IMR-90 (cell line): ENCODE data around the gene HEATR5A. TPM values are rescaled to one million over a fixed set of nuclear protein-coding genes. Genes with fewer than 3 reads are reported as not detected.

Source experiments
- ATAC-seq: fragments of 200-7000 bp; cut with Tn5 transposase; 2 replicates; pipeline ENCODE4 v1.9.1; 2020; ENCODE audit warnings: low read depth, mild to moderate bottlenecking, moderate library complexity
- BruUV-seq: library from RNA; stranded (reverse); fragments of 400-500 nt; replicated peaks from 2 replicates; lab custom pipeline; 2021; lab: Mats Ljungman, UMichigan
- CTCF ChIA-PET: fragments of 300-600 bp; formaldehyde crosslinking; extraction: SDS; loops from one replicate; lab custom pipeline; 2021; ENCODE audit warnings: antibody characterized with exemption; lab: Yijun Ruan, JAX
- POLR2A ChIA-PET: fragments of 300-600 bp; sonication (Branson Sonifier 250); formaldehyde crosslinking; loops from one replicate; lab custom pipeline; 2022; ENCODE audit warnings: antibody characterized with exemption; ENCODE audit not compliant: unreplicated experiment; lab: Charles Lee
- DNase-seq: peaks from one replicate; pipeline ENCODE4 v3.0.0; 2013
- H2AFZ ChIP-seq: replicated peaks from 2 replicates; pipeline ENCODE3; 2013; ENCODE audit warnings: low read length, mild to moderate bottlenecking; ENCODE audit not compliant: poor library complexity
- H2AK5ac ChIP-seq: 2 replicates; pipeline ENCODE4 v1.6.1; 2013; ENCODE audit warnings: low read depth, low read length, inconsistent platforms
- H2AK9ac ChIP-seq: replicated peaks from 2 replicates; pipeline ENCODE3; 2013; ENCODE audit warnings: mild to moderate bottlenecking, low read depth, low read length, moderate library complexity; ENCODE audit not compliant: poor library complexity
- H2BK120ac ChIP-seq: 2 replicates; pipeline ENCODE4 v1.6.1; 2013; ENCODE audit warnings: low read depth, low read length, inconsistent platforms
- H2BK15ac ChIP-seq: 3 replicates; pipeline ENCODE4 v1.6.1; 2013; ENCODE audit warnings: low read depth, low read length, inconsistent platforms
- H2BK20ac ChIP-seq: 2 replicates; pipeline ENCODE4 v1.6.1; 2013; ENCODE audit warnings: low read depth, mild to moderate bottlenecking, inconsistent platforms, low read length, moderate library complexity
- H2BK5ac ChIP-seq: 2 replicates; pipeline ENCODE4 v1.6.1; 2013; ENCODE audit warnings: mild to moderate bottlenecking, low read depth, low read length, inconsistent platforms; ENCODE audit not compliant: poor library complexity, severe bottlenecking
- H3K14ac ChIP-seq: replicated peaks from 2 replicates; pipeline ENCODE4 v1.6.1; 2013; ENCODE audit warnings: low read depth, low read length, inconsistent platforms
- H3K18ac ChIP-seq: 2 replicates; pipeline ENCODE4 v1.6.1; 2013; ENCODE audit warnings: low read depth, low read length, control low read depth
- H3K23ac ChIP-seq: 2 replicates; pipeline ENCODE4 v1.6.1; 2013; ENCODE audit warnings: low read depth, low read length, inconsistent platforms
- H3K27ac ChIP-seq: 2 replicates; pipeline ENCODE4 v1.5.1; 2013; ENCODE audit warnings: mild to moderate bottlenecking, control low read depth, low read length; ENCODE audit not compliant: insufficient read depth
- H3K27me3 ChIP-seq: 2 replicates; pipeline ENCODE4 v1.6.1; 2013; ENCODE audit warnings: low read length; ENCODE audit not compliant: control insufficient read depth, insufficient read depth
- H3K36me3 ChIP-seq: 2 replicates; pipeline ENCODE4 v1.6.1; 2013; ENCODE audit warnings: low read length, mixed read lengths; ENCODE audit not compliant: control insufficient read depth, insufficient read depth
- H3K4ac ChIP-seq: 2 replicates; pipeline ENCODE4 v1.6.1; 2013; ENCODE audit warnings: low read depth, low read length, inconsistent platforms
- H3K4me1 ChIP-seq: 2 replicates; pipeline ENCODE4 v1.6.1; 2013; ENCODE audit warnings: low read length, mixed read lengths; ENCODE audit not compliant: control insufficient read depth, insufficient read depth
- H3K4me2 ChIP-seq: 2 replicates; pipeline ENCODE4 v1.6.1; 2013; ENCODE audit warnings: low read depth, mild to moderate bottlenecking, control low read depth, low read length, moderate library complexity
- H3K4me3 ChIP-seq: 2 replicates; pipeline ENCODE4 v1.5.1; 2013; ENCODE audit warnings: low read depth, mild to moderate bottlenecking, control low read depth, low read length, moderate library complexity; ENCODE audit not compliant: insufficient read depth
- H3K56ac ChIP-seq: 2 replicates; pipeline ENCODE4 v1.6.1; 2013; ENCODE audit warnings: low read length, inconsistent platforms; ENCODE audit not compliant: insufficient read depth; ENCODE audit errors: extremely low read depth
- H3K79me1 ChIP-seq, 2 experiments: 2 replicates each; pipeline ENCODE4 v1.6.1; 2013; ENCODE audit warnings: low read length in 2 of 2, inconsistent platforms in 1 of 2, low read depth in 1 of 2
- H3K9ac ChIP-seq: 2 replicates; pipeline ENCODE4 v1.6.1; 2013; ENCODE audit warnings: low read depth, low read length, control low read depth
- H3K9me1 ChIP-seq: 2 replicates; pipeline ENCODE4 v1.6.1; 2013; ENCODE audit warnings: low read length, inconsistent platforms; ENCODE audit not compliant: insufficient read depth
- H3K9me3 ChIP-seq: 2 replicates; pipeline ENCODE4 v1.6.1; 2013; ENCODE audit warnings: low read length; ENCODE audit not compliant: control insufficient read depth, insufficient read depth
- H4K20me1 ChIP-seq: 2 replicates; pipeline ENCODE4 v1.6.1; 2013; ENCODE audit warnings: low read length, inconsistent platforms; ENCODE audit not compliant: insufficient read depth
- H4K5ac ChIP-seq: 2 replicates; pipeline ENCODE4 v1.6.1; 2013; ENCODE audit warnings: mild to moderate bottlenecking, low read depth, low read length, control low read depth
- H4K8ac ChIP-seq, 2 experiments: 2 replicates each; pipeline ENCODE4 v1.6.1; 2013; ENCODE audit warnings: low read depth in 2 of 2, low read length in 2 of 2, control low read depth in 1 of 2, inconsistent platforms in 1 of 2
- H4K91ac ChIP-seq: 2 replicates; pipeline ENCODE4 v1.6.1; 2013; ENCODE audit warnings: low read depth, low read length, inconsistent platforms; ENCODE audit not compliant: insufficient read depth
- CEBPB ChIP-seq: IDR thresholded peaks from 2 replicates; pipeline ENCODE4 v1.6.1; 2012; ENCODE audit warnings: low read depth, low read length, improper control_type of control experiment
- FOS ChIP-seq: fragments of 150-350 bp; IDR thresholded peaks from 2 replicates; pipeline ENCODE4 v1.6.1; 2016; ENCODE audit warnings: low read depth, low read length
- MAFK ChIP-seq: IDR thresholded peaks from 2 replicates; pipeline ENCODE4 v1.6.1; 2012; ENCODE audit warnings: low read depth, low read length, improper control_type of control experiment
- MAZ ChIP-seq: IDR thresholded peaks from 2 replicates; pipeline ENCODE4 v1.6.1; 2012; ENCODE audit warnings: low read depth, mild to moderate bottlenecking, low read length, improper control_type of control experiment, moderate library complexity, borderline replicate concordance
- MXI1 ChIP-seq: IDR thresholded peaks from 2 replicates; pipeline ENCODE4 v1.6.1; 2012; ENCODE audit warnings: low read depth, mild to moderate bottlenecking, low read length, moderate library complexity, borderline replicate concordance
- NFE2L2 ChIP-seq: fragments of 150-350 bp; IDR thresholded peaks from 2 replicates; pipeline ENCODE4 v1.6.1; 2016; ENCODE audit warnings: low read depth, mild to moderate bottlenecking, low read length
- POLR2A ChIP-seq: IDR thresholded peaks from 2 replicates; pipeline ENCODE4 v1.6.1; 2012; ENCODE audit warnings: mild to moderate bottlenecking, low read depth, low read length
- RAD21 ChIP-seq: IDR thresholded peaks from 2 replicates; pipeline ENCODE4 v1.6.1; 2012; ENCODE audit warnings: low read length, improper control_type of control experiment
- RCOR1 ChIP-seq: IDR thresholded peaks from 2 replicates; pipeline ENCODE4 v1.6.1; 2012; ENCODE audit warnings: mild to moderate bottlenecking, low read length, improper control_type of control experiment; ENCODE audit not compliant: insufficient replicate concordance
- RFX5 ChIP-seq: IDR thresholded peaks from 2 replicates; pipeline ENCODE4 v1.8.0; 2012; ENCODE audit warnings: low read depth, mild to moderate bottlenecking, low read length, moderate library complexity
- SMC3 ChIP-seq: fragments of 150-350 bp; IDR thresholded peaks from 2 replicates; pipeline ENCODE4 v1.6.1; 2016; ENCODE audit warnings: low read depth, mild to moderate bottlenecking, antibody characterized with exemption, low read length, moderate library complexity
- WGBS, 2 experiments: methylation state at CpG; one replicate each; pipeline versions ENCODE4 v1.1.5 to v1.1.7; 2013; ENCODE audit warnings: missing lambda C conversion rate in 2 of 2; ENCODE audit not compliant: insufficient read length in 1 of 2; ENCODE audit errors: extremely low coverage in 2 of 2; 5-methylcytosine and 5-hydroxymethylcytosine counted together
- dilution Hi-C: fragments of 300-500 bp; cut with HindIII; formaldehyde crosslinking; loops from one replicate; pipeline ENCODE4 v1.14.3; 2018; ENCODE audit warnings: low sequenced_read_pairs; ENCODE audit not compliant: unreplicated experiment
- in situ Hi-C: fragments of 300-500 bp; cut with MboI; formaldehyde crosslinking; loops from 3 replicates; pipeline ENCODE4 v1.14.3; 2019; ENCODE audit warnings: low sequenced_read_pairs, inconsistent platforms, mixed read lengths
- intact Hi-C: fragments of 100-400 bp; cut with micrococcal nuclease; formaldehyde crosslinking; loops from 2 replicates; pipeline ENCODE4 v1.10.0; 2022
- polyA plus RNA-seq, 3 experiments: library from polyadenylated mRNA; depleted of rRNA; stranded (reverse); fragments of >200 nt; gene quantifications; 2 replicates each; pipeline ENCODE4 v1.2.3, GENCODE V29; 2012; ENCODE audit warnings: low replicate concordance in 1 of 3
- total RNA-seq: library from RNA; depleted of rRNA; stranded (reverse); fragments of >200 nt; gene quantifications from 2 replicates; pipeline ENCODE4 v1.2.3, GENCODE V29; 2012
- TF ChIP-seq, protein P1 (sequence below): fragments of 150-350 bp; IDR thresholded peaks from 2 replicates; pipeline ENCODE4 v1.6.1; 2017; ENCODE audit warnings: mild to moderate bottlenecking, antibody characterized with exemption, low read length, low read depth

Gene HEATR5A
- total and polyA plus RNA-seq, 2 of the 4 experiments (the other 2 are of a cell fraction) = 14.0 to 48.9 TPM

DNA sequence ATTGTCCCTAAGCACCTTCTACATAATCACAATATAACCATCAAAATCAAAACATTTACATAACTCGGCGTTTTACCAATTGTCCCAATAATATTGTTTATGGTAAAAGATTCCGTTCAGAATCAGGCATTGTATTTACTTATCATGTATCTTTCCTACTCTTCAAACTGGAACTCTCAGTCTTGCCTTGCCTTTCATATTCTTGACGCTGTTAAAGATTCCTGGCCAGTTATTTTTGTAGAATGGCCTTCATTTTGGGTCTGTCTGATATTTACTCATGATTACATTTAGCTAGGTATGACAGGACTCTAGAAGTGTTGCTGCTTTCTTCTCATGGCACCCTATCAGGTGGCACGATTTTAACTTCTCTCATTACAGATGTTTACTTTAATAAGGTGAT is 850 bp upstream of the HEATR5A start:
- dilution Hi-C loops = no loop called here
- no peak overlapping the region for H3K23ac ChIP-seq
- H4K91ac ChIP-seq = no peak overlapping the region
- H2BK5ac ChIP-seq = no peak overlapping the region
- DNase-seq (no peak), ATAC-seq (no peak)
- CTCF ChIA-PET = no interaction called here
- no peak overlapping the region for H3K27ac ChIP-seq
- BruUV-seq = no TSS peak
- no peak overlapping the region for H2BK20ac ChIP-seq
- H4K5ac ChIP-seq = peak overlapping the region; percentile 99
- H3K4ac ChIP-seq = no peak overlapping the region; the same call in 1 of the 2 replicates
- H3K79me1 ChIP-seq = peaks cover 0 to 15% of the 10 kb centered on the region in 2 experiments; a peak in 2 of 4 replicates
- peak overlapping the region; percentile 96 for H4K8ac ChIP-seq
- H3K9me3 ChIP-seq = no peaks in the 10 kb centered on the region
- peaks cover 2% of the 10 kb centered on the region; the same call in 1 of the 2 replicates for H3K4me1 ChIP-seq
- H2BK15ac ChIP-seq = no peak overlapping the region
- H2AFZ ChIP-seq = no peak overlapping the region
- H2AK9ac ChIP-seq = no peak overlapping the region
- H3K14ac ChIP-seq = no peak overlapping the region; the same call in 1 of the 2 replicates
- H3K18ac ChIP-seq = no peak overlapping the region
- 0 out of 2 replicates have a peak overlapping the region, but pooled peaks have one; percentile 85 for H3K4me2 ChIP-seq
- no peak overlapping the region for H3K56ac ChIP-seq
- no peaks in the 10 kb centered on the region for H4K20me1 ChIP-seq
- no peak overlapping the region for H2BK120ac ChIP-seq
- POLR2A ChIA-PET = no interaction called here
- 100% methylated on average over 2 of the region's 5 CpGs; no CpG with 5 or more reads in 1 of the 2 experiments for WGBS, 2 experiments
- no peaks in the 10 kb centered on the region for H3K36me3 ChIP-seq
- no peak for TF ChIP-seq MAZ
- TF ChIP-seq MXI1 = no peak
- TF ChIP-seq, protein P1, sequence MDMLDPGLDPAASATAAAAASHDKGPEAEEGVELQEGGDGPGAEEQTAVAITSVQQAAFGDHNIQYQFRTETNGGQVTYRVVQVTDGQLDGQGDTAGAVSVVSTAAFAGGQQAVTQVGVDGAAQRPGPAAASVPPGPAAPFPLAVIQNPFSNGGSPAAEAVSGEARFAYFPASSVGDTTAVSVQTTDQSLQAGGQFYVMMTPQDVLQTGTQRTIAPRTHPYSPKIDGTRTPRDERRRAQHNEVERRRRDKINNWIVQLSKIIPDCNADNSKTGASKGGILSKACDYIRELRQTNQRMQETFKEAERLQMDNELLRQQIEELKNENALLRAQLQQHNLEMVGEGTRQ = no peak
- no peak for TF ChIP-seq CEBPB
- no peak for TF ChIP-seq RCOR1
- TF ChIP-seq RAD21 = no peak
- no peak for TF ChIP-seq FOS
- TF ChIP-seq POLR2A = no peak
- TF ChIP-seq MAFK = no peak
- TF ChIP-seq SMC3 = no peak
- no peak for TF ChIP-seq NFE2L2
- TF ChIP-seq RFX5 = no peak
- no peak overlapping the region for H2AK5ac ChIP-seq
- H3K4me3 ChIP-seq = no peak overlapping the region
- in situ Hi-C loops = no loop called here
- intact Hi-C loops = no loop called here
- H3K9ac ChIP-seq = no peak overlapping the region
- no peaks in the 10 kb centered on the region for H3K9me1 ChIP-seq
- no peaks in the 10 kb centered on the region for H3K27me3 ChIP-seq
